ENCODE results near the gene N4BP2L2. TPM values are rescaled to one million over a fixed set of nuclear protein-coding genes. Genes with fewer than 3 reads are reported as not detected.

Gene N4BP2L2
- polyA plus RNA-seq, 1 donor from 2014 or later, result 317 TPM

DNA sequence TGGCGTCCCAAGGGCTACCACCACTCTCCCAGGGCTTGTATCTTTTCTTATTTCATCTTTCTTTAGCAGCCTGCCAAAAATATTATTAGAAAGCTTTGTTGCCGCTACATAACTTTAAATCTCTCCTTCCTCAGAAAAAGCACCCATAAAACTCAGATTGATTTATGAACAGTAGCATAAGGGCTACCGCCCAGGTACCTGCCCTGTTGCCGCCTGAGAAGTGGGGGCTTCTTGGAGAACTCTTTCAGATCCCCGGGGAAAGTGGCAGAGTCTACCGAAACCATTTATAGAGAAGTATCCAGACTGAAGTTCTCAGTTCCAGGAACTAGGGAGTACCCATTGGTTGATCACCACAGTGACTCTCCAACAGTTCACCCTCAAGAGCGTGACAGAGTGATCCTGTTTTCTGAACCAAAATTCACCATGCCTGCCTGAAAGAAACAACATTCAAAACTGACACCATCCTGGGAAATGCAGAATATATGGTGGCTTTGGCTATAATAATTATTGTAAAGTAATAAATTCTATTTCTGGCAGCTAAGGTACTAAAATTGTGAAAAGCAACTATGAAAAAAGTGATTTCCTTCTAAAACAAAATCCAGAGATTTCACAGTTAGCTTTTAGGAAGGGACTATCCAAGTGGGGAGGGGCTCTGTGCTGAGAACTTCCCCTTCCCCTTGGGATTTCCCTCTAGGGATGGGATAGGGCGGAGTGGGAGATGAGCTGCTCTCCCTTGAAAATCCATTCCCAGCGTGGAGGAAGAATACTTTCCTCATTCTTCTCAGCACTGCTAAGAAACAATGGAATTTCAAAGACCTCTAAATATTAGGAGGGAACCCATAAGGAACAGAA lies 109.8 kb downstream of the N4BP2L2 start:
- H3K9ac ChIP-seq (ENCODE audit: low read length), result no peak overlapping the region
- H3F3A ChIP-seq (ENCODE audit: insufficient read depth, low read length, poor library complexity, severe bottlenecking), result no peaks in the 10 kb centered on the region
- no peak overlapping the region for H3K4me2 ChIP-seq (ENCODE audit: low read length)
- H3K27ac ChIP-seq (ENCODE audit: low read length), result no peak overlapping the region
- H3K4me3 ChIP-seq (ENCODE audit: low read length), result no peak overlapping the region
- peaks cover 36% of the 10 kb centered on the region for H3K27me3 ChIP-seq (ENCODE audit: insufficient read depth, low read depth, low read length)
- TF ChIP-seq POLR2AphosphoS5 (IDR thresholded peaks at IDR 0.05) (no peak), MXI1 (conservative IDR thresholded peaks at IDR 0.05; ENCODE audit: poor library complexity, severe bottlenecking) (no peak), CTCF (IDR thresholded peaks at IDR 0.05; ENCODE audit: poor library complexity, severe bottlenecking) (no peak), TAF1 (IDR thresholded peaks at IDR 0.05; ENCODE audit: low read depth) (no peak), SMC3 (conservative IDR thresholded peaks at IDR 0.05; ENCODE audit: poor library complexity) (no peak), RAD21 (conservative IDR thresholded peaks at IDR 0.05) (no peak), EP300 (conservative IDR thresholded peaks at IDR 0.05; ENCODE audit: poor library complexity, severe bottlenecking) (no peak)
- no peaks in the 10 kb centered on the region for H3K9me3 ChIP-seq (ENCODE audit: low read length)
- H3K9me2 ChIP-seq (ENCODE audit: insufficient read depth, low read length), result no peaks in the 10 kb centered on the region
- H3K36me3 ChIP-seq (ENCODE audit: insufficient read depth, low read length), result no peaks in the 10 kb centered on the region
- H2AFZ ChIP-seq (ENCODE audit: low read depth, low read length), result no peak overlapping the region
- H4K20me1 ChIP-seq (ENCODE audit: insufficient read depth), result no peaks in the 10 kb centered on the region
- H3K79me2 ChIP-seq (replicated peaks; ENCODE audit: insufficient read depth, low read length), result no peaks in the 10 kb centered on the region

GRCh38 chr13:32427852-32428580 lies 110.6 kb downstream of the N4BP2L2 start, which contains the start of gene N4BP2L1:
Gene N4BP2L1, minus strand, starts transcription at chr13:32428130. Its CDS starts 48 bp downstream, at chr13:32428082.
- Histone ChIP-seq H3K4me2 (ENCODE audit: low read length) (no peak within 1 kb of the TSS), H3K36me3 (ENCODE audit: insufficient read depth, low read length) (no peaks in the 10 kb centered on the region), H3K79me2 (replicated peaks; ENCODE audit: insufficient read depth, low read length) (no peaks in the 10 kb centered on the region), H3K9me2 (ENCODE audit: insufficient read depth, low read length) (no peaks in the 10 kb centered on the region), H3K4me3 (ENCODE audit: low read length) (peak within 1 kb of the TSS; percentile 71), H3F3A (ENCODE audit: insufficient read depth, low read length, poor library complexity, severe bottlenecking) (no peaks in the 10 kb centered on the region), H4K20me1 (ENCODE audit: insufficient read depth) (no peaks in the 10 kb centered on the region), H3K27ac (ENCODE audit: low read length) (no peak within 1 kb of the TSS), H2AFZ (ENCODE audit: low read depth, low read length) (no peak within 1 kb of the TSS), H3K9me3 (ENCODE audit: low read length) (no peaks in the 10 kb centered on the region), H3K9ac (ENCODE audit: low read length) (peak within 1 kb of the TSS; percentile 51), H3K27me3 (ENCODE audit: insufficient read depth, low read depth, low read length) (peaks cover 36% of the 10 kb centered on the region)
- TF ChIP-seq RAD21 (conservative IDR thresholded peaks at IDR 0.05) (no peak), TAF1 (IDR thresholded peaks at IDR 0.05; ENCODE audit: low read depth) (no peak), EZH2 (IDR thresholded peaks at IDR 0.05; ENCODE audit: borderline replicate concordance, insufficient read depth, low read length, poor library complexity, severe bottlenecking) (no peak), MXI1 (conservative IDR thresholded peaks at IDR 0.05; ENCODE audit: poor library complexity, severe bottlenecking) (no peak), REST (IDR thresholded peaks at IDR 0.05; ENCODE audit: borderline replicate concordance) (no peak), CTCF (IDR thresholded peaks at IDR 0.05; ENCODE audit: poor library complexity, severe bottlenecking) (no peak)

All from neural cell (in vitro differentiated cells).